A673 (cell line): ENCODE measurements around the gene BARX2.

ENCODE experiments used
- EZH2 ChIP-seq: fragments of 200-600 bp; sonication (generic); IDR thresholded peaks from 2 replicates; pipeline ENCODE4 v1.6.1; 2017; ENCODE audit warnings: borderline replicate concordance, low read depth, mild to moderate bottlenecking, mixed read lengths, antibody characterized with exemption, low read length; ENCODE audit not compliant: poor library complexity, severe bottlenecking
- TF ChIP-seq, protein P1 (sequence below): fragments of 300-800, 200-600 bp; sonication (generic); conservative IDR thresholded peaks from 2 replicates; pipeline ENCODE4 v1.5.1; 2017; ENCODE audit warnings: low read depth, mild to moderate bottlenecking, antibody characterized with exemption, low read length, moderate library complexity, mixed read lengths

DNA sequence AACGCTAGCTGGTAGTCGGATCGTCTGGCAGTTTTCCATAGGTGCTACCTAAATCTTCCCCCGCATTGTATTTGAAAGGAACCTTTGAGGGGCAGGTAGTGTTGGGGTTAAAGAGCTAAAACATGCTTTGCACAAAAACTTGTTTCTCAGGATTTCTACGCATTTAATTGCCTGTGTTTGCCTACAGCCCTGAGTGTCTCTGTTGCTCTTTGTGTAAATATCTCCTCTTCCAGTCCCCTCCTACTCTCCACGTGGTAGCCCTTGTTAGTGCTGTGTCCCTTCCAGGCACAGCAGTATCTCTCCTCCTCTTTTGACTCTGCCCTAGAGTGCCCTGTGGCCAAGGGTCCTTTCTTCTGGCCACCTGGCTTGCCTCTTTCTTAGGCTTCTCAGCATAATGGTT lies 81.7 kb downstream of the BARX2 start:
- TF ChIP-seq, protein P1, sequence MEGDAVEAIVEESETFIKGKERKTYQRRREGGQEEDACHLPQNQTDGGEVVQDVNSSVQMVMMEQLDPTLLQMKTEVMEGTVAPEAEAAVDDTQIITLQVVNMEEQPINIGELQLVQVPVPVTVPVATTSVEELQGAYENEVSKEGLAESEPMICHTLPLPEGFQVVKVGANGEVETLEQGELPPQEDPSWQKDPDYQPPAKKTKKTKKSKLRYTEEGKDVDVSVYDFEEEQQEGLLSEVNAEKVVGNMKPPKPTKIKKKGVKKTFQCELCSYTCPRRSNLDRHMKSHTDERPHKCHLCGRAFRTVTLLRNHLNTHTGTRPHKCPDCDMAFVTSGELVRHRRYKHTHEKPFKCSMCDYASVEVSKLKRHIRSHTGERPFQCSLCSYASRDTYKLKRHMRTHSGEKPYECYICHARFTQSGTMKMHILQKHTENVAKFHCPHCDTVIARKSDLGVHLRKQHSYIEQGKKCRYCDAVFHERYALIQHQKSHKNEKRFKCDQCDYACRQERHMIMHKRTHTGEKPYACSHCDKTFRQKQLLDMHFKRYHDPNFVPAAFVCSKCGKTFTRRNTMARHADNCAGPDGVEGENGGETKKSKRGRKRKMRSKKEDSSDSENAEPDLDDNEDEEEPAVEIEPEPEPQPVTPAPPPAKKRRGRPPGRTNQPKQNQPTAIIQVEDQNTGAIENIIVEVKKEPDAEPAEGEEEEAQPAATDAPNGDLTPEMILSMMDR: no peak
- no peak for TF ChIP-seq EZH2
